ES-I3 (cell line): ENCODE results near the gene STAC.

ENCODE experiments used
- H3K36me3 ChIP-seq: 2 replicates; pipeline ENCODE4 v1.6.1; 2013; ENCODE audit warnings: mild to moderate bottlenecking, low read length, control low read depth, moderate library complexity; ENCODE audit not compliant: insufficient read depth
- H3K4me1 ChIP-seq: 2 replicates; pipeline ENCODE4 v1.6.1; 2013; ENCODE audit warnings: mild to moderate bottlenecking, control low read depth, low read length; ENCODE audit not compliant: insufficient read depth
- H3K9ac ChIP-seq: 2 replicates; pipeline ENCODE4 v1.6.1; 2013; ENCODE audit warnings: low read depth, mild to moderate bottlenecking, low read length, moderate library complexity
- H3K9me3 ChIP-seq: 2 replicates; pipeline ENCODE4 v1.6.1; 2013; ENCODE audit warnings: mild to moderate bottlenecking, low read length, moderate library complexity; ENCODE audit not compliant: control insufficient read depth, insufficient read depth

The STAC gene

DNA sequence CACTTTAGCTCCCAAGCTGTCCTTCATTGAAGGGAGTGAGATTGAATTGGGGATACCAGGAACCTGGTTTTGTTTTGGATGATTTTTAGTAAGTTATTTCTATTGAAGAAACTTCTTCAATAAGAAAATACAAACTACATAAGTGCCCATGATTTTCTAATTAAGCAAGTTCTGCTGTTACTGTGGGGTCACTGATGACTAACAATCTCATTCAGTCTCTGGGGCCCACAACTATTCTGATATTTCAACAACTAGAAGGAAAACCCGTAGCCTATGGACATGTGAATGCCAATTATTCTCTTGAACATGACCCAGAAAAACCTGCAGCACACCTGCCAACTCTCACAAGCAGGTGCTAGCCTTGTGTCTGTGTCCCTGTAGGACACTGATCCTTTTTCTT, 199.4 kb downstream of the STAC start:
- Histone ChIP-seq H3K36me3 (no peaks in the 10 kb centered on the region), H3K4me1 (no peaks in the 10 kb centered on the region), H3K9me3 (0 out of 2 replicates have a peak, but pooled peaks cover 4% of the 10 kb centered on the region), H3K9ac (no peak overlapping the region)

DNA sequence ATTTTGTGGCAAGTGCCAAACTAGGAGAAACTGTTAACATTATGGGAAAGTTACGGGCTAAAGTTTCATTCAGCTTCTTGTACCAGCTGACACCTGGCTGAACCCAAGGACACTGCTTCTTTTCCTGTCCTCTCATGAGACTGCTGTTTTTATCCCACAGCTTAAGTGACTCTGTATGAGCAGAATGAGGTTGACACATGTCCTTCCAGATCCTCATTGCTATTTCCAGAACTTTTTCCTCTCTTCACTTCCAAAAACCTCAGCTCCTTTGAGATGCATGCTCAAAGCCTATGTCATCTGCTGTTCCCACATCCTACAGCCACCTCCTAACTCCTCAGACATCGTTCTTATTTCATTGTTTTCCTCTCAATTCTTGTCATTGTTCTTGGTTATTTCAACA, 200.4 kb downstream of the STAC start:
- H3K9me3 ChIP-seq: 0 out of 2 replicates have a peak, but pooled peaks cover 4% of the 10 kb centered on the region
- H3K36me3 ChIP-seq: no peaks in the 10 kb centered on the region
- H3K4me1 ChIP-seq: no peaks in the 10 kb centered on the region
- no peak overlapping the region for H3K9ac ChIP-seq

DNA sequence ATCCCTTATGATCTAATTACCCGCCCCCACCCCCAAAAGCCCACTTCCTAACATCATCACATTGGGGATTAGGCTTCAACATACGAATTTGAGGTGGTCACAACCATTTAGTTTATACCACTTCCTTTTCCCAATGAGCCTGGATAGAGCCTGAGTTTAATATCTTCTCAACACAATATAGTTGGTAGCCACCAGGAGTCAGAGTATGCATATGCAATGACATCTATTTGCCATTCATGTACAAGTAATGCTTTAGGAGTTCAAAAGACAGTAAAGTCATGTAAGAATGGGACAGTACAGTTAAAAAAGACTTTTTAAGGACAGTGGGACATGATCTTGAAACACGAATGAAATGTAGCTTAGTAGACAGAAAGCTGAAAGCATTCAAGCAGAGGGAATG, 211.7 kb downstream of the STAC start:
- Histone ChIP-seq H3K36me3 (no peaks in the 10 kb centered on the region), H3K4me1 (no peaks in the 10 kb centered on the region), H3K9me3 (no peaks in the 10 kb centered on the region), H3K9ac (no peak overlapping the region)

DNA sequence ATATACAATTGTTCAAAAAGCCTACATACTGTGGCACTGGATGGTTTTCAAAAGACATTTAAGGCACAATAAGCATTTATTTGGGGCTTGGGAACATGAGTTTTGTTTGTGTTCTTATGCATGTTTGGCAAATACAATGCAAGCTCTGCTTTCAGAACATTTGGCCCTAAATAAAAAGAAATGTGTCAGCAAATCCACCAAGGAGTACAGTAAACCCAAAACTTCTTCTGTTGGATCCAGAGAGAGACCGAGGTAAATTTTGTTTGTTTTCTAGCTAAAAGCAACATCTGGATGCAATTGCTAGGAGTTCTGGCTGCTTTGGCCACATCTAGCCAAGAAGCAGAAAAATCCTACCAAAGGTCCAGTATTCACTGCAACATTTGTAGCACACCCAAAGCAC, 215.2 kb downstream of the STAC start:
- Histone ChIP-seq H3K9me3 (no peaks in the 10 kb centered on the region), H3K9ac (no peak overlapping the region), H3K4me1 (no peaks in the 10 kb centered on the region), H3K36me3 (no peaks in the 10 kb centered on the region)

DNA sequence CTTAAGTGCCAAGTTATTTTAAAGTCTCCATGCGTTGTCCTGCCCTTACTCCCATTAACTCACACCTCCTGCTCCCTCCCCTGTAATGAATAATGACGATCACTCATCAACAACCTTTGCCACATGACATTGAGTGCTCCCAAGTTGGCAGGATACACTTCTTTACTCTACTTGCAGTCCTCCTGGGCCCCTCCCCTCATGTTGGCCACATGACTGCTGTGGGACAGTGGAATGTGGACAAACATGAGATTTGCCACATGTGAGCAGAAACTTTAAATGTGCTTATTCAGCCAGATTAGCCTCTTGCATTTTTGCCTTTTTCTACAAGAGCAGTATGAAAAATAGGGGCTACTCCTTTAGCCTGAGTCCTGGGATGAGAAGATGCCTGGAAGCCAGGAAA, 216.1 kb downstream of the STAC start:
- no peaks in the 10 kb centered on the region for H3K36me3 ChIP-seq
- no peak overlapping the region for H3K9ac ChIP-seq
- H3K4me1 ChIP-seq: no peaks in the 10 kb centered on the region
- H3K9me3 ChIP-seq: no peaks in the 10 kb centered on the region

DNA sequence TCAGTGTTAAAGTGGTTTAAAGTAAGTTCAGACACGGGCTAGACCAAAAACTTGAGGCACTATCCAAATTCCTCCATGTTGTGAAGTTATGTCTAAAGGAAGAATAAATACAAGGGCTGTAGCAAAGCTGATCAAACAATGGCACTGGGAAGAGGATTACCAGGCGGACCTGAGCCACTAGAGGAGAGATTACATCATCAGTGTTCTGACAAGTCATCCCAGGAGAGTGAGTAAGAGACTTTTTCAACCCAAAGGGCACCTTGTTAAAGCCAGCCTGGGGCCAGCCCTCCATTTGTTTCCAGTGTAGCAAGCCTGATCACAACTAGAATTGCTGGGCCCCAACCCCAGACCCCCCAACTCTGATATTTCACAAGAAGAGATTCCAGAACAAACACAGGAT, 217.1 kb downstream of the STAC start:
- no peaks in the 10 kb centered on the region for H3K36me3 ChIP-seq

More for the DNA sequence above, 217.1 kb downstream of the STAC start:
- no peak overlapping the region for H3K9ac ChIP-seq
- H3K9me3 ChIP-seq: no peaks in the 10 kb centered on the region
- H3K4me1 ChIP-seq: no peaks in the 10 kb centered on the region
